Activated CD8-positive, alpha-beta memory T cell treated with anti-CD3 and anti-CD28 coated beads, Interleukin-2, amount 50 U/mL, for 1 hour (primary cell): ENCODE results near the gene HOXC11.

Experiments
- DNase-seq: peaks from one replicate; pipeline ENCODE4 v3.0.0-alpha.2; 2020; ENCODE audit errors: extremely low read depth

HOXC11 gene

GRCh38 chr12:53997204-53998109, 24.5 kb downstream of the HOXC11 start:
- no peak for DNase-seq

- no peak for DNase-seq
Observed at GRCh38 chr12:53998110-53998899, 25.4 kb downstream of the HOXC11 start.

GRCh38 chr12:53998900-53999236, 25.9 kb downstream of the HOXC11 start:
- DNase-seq = no peak

- DNase-seq = no peak
Observed at GRCh38 chr12:53999559-54000115, 26.7 kb downstream of the HOXC11 start.

GRCh38 chr12:54000116-54001114, 27.5 kb downstream of the HOXC11 start, which contains the start of gene HOXC9:
Gene HOXC9, plus strand, starts transcription at chr12:54000161. Its CDS starts 28 bp downstream, at chr12:54000189.
- no peak for DNase-seq

GRCh38 chr12:54001283-54002187, 28.6 kb downstream of the HOXC11 start:
- DNase-seq = no peak

GRCh38 chr12:54002278-54002914, 29.5 kb downstream of the HOXC11 start:
- DNase-seq = no peak

GRCh38 chr12:54002915-54003389, 30.0 kb downstream of the HOXC11 start:
- DNase-seq = no peak

- DNase-seq = no peak
Observed at GRCh38 chr12:54003625-54004024, 30.7 kb downstream of the HOXC11 start.

GRCh38 chr12:54004063-54004840, 31.3 kb downstream of the HOXC11 start:
- no peak for DNase-seq

- DNase-seq = no peak
Observed at GRCh38 chr12:54004841-54005530, 32.1 kb downstream of the HOXC11 start.

GRCh38 chr12:54005531-54005852, 32.6 kb downstream of the HOXC11 start:
- DNase-seq = no peak

GRCh38 chr12:54005853-54006558, 33.1 kb downstream of the HOXC11 start:
- peak; percentile 57 for DNase-seq

- DNase-seq = no peak
Observed at GRCh38 chr12:54006559-54007220, 33.8 kb downstream of the HOXC11 start.

- DNase-seq = no peak
Observed at GRCh38 chr12:54007538-54008259, 34.8 kb downstream of the HOXC11 start.

- DNase-seq = no peak
Observed at GRCh38 chr12:54008260-54008552, 35.3 kb downstream of the HOXC11 start.
